GM12891 (cell line): Measurements from ENCODE around the gene TENM4.
"Not testable (repeated sequence)": the region's sequence is repeated elsewhere in the genome, so short reads cannot be mapped to it uniquely, and the experiment has no call there.

Source experiments
- DNase-seq: peaks from one replicate; pipeline ENCODE4 v3.0.0; 2011; ENCODE audit warnings: low spot score; ENCODE audit not compliant: insufficient read length
- FAIRE-seq: peaks from 2 replicates; lab custom pipeline; 2011; peaks lifted over from hg19 to GRCh38; lab: Jason Lieb, UNC
- PAX5 ChIP-seq: IDR thresholded peaks from 2 replicates; pipeline ENCODE4 v1.6.1; 2011; ENCODE audit warnings: low read length, moderate library complexity, mild to moderate bottlenecking; ENCODE audit not compliant: insufficient read depth, severe bottlenecking
- POLR2A ChIP-seq: IDR thresholded peaks from 2 replicates; pipeline ENCODE4 v1.6.1; 2011; ENCODE audit warnings: low read depth, low read length, control low read depth
- POLR2AphosphoS5 ChIP-seq: IDR thresholded peaks from 2 replicates; pipeline ENCODE4 v1.6.1; 2011; ENCODE audit warnings: low read depth, low read length, control low read depth
- POU2F2 ChIP-seq: IDR thresholded peaks from 2 replicates; pipeline ENCODE4 v1.6.1; 2011; ENCODE audit warnings: low read depth, mild to moderate bottlenecking, control low read depth, low read length, moderate library complexity
- SPI1 ChIP-seq: IDR thresholded peaks from 2 replicates; pipeline ENCODE4 v1.6.1; 2011; ENCODE audit warnings: low read depth, low read length, control low read depth
- TAF1 ChIP-seq: IDR thresholded peaks from 2 replicates; pipeline ENCODE4 v1.6.1; 2011; ENCODE audit warnings: low read depth, low read length, control low read depth

The TENM4 gene

DNA sequence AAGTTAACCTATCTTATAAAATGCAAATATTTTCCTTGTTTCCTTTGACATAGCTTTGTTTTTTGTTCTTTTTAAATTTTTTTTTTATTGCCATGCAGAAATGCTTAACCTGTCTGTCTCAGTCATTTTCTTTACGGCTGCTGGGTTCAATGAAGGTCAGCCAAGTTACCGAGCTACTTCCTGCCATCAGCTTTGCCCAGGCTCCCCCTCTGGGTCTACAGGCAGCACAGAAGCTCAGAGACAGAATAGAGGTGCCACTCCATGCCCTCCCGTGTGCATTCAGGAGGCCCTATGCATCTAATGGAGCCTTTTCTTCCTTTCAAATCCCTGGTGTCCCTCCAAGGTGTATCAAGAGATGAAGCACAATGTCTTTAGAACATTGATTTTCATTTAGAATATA lies 455.2 kb downstream of the TENM4 start:
- TF ChIP-seq SPI1 (no peak), POLR2A (no peak), TAF1 (no peak), PAX5 (no peak), POU2F2 (no peak), POLR2AphosphoS5 (no peak)
- DNase-seq (no peak), FAIRE-seq (no peak)

DNA sequence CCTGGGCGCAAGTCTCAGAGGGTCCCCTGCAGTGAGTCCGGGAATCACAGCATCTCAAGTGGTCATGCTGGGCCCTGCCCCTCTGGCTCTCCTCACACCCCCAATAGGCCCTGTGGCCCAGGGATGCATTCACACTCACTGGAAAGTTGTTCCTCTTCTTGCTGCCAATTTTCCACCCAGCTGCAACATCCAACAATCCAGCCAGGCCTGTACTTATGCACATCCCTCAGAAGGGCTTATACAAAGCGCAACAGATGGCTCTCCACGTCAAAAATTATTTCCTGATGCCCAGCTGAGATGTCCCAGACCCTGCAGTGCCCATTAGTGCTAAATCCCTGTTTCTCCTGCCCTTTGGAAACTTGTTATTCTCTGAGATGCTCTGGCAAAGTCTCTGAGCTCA lies 458.4 kb downstream of the TENM4 start:
- no peak for FAIRE-seq
- TF ChIP-seq POU2F2 (no peak), POLR2AphosphoS5 (no peak), TAF1 (no peak), SPI1 (no peak), POLR2A (no peak), PAX5 (no peak)
- no peak for DNase-seq

DNA sequence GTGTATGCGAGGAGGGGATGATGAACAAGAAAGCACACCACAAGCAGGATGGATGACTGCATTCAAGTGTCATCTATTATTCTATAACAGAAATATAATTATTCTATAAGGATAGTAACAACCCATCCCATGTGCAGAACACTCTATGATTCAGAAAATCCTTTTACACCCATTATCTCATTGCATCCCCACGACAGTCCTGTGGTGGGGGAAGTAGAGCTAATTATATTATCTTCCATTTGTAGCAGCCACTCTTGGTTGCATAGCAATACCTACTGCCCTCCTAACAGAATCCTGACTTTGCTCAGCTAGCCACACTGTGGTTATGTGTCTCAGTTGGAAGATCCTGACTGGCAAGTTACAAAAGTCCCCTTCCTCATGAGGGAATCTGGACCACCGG lies 459.7 kb downstream of the TENM4 start:
- DNase-seq = no peak
- no peak for FAIRE-seq

DNA sequence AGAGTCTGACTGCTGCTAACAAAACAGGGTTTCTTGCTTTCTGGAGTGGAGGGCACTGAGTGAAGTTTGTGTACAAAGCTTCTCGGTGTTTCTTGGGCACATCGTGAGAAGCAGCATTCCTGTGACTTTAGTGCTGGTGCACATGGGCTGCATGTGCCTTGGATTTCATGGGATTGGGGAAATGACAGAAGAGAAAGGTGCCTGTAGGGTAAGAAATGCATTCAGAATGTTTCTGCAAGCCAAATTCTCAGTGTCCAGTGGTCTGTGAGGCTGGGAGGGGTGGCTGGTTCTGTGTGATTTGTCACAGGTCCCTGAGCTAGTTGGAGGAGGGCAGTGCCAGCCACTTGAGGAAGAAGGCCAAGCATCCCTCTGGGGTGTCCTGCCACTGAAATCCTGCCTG lies 462.0 kb downstream of the TENM4 start:
- no peak for TF ChIP-seq TAF1
- TF ChIP-seq POLR2AphosphoS5 = no peak
- TF ChIP-seq SPI1 = no peak
- TF ChIP-seq POU2F2 = no peak
- no peak for TF ChIP-seq POLR2A
- no peak for TF ChIP-seq PAX5
- no peak for DNase-seq
- no peak for FAIRE-seq

More for the DNA sequence above, 459.7 kb downstream of the TENM4 start:
- TF ChIP-seq POLR2AphosphoS5 (no peak), SPI1 (no peak), PAX5 (no peak), TAF1 (no peak), POLR2A (no peak), POU2F2 (no peak)

DNA sequence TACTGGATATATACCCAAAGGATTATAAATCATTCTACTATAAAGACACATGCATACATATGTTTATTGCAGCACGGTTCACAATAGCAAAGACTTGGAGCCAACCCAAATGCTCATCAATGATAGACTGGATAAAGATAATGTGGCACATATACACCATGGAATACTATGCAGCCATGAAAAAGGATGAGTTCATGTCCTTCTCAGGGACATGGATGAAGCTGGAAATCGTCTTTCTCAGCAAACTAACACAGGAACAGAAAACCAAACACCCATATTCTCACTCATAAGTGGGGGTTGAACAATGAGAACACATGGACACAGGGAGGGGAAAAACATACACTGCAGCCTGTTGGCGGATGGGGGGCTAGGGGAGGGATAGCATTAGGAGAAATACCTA lies 463.0 kb downstream of the TENM4 start:
- not testable (repeated sequence) for FAIRE-seq, DNase-seq

DNA sequence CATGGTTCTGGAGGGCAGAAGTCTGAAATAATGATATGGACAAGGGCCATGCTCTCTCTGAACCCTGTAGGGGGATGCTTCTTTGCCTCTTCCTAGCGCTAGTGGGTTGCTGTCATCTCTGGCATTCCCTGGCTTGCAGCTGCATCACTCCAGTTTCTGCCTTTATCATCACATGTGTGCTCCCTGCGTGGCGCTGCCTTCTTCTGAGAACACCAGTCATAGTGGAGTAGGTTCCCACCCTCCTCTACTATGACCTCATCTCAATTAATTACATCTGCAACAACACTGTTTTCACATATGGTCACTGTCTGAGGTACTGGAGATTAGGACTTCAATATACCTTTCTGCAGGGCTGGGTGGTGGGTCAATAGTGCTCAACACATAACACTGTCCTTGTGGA lies 463.8 kb downstream of the TENM4 start:
- no peak for DNase-seq
- no peak for FAIRE-seq
- no peak for TF ChIP-seq PAX5
- TF ChIP-seq POLR2AphosphoS5 = no peak
- no peak for TF ChIP-seq SPI1
- TF ChIP-seq POLR2A = no peak
- no peak for TF ChIP-seq POU2F2
- no peak for TF ChIP-seq TAF1

DNA sequence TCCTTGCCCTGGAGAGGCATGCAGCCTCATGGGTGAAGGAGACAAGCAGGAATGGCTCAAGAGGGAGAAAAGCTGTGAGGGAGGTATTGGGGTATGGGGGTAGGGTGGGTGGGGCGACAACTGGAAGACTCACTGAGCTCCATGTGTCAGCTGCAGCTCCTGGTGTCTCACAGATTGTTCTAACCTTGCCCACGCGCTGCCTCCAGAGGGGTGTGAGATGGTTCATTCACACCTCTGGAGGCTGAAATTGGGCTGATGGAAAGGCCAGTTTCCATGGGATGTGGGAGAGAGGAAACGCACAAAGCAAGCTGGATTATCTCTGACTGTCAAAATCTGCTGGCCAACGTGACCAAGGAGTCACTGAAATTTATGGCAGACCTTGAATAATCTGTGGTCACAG lies 465.7 kb downstream of the TENM4 start:
- FAIRE-seq (no peak), DNase-seq (no peak)
- TF ChIP-seq SPI1 = no peak
- TF ChIP-seq POLR2A = no peak
- no peak for TF ChIP-seq POU2F2
- no peak for TF ChIP-seq TAF1
- no peak for TF ChIP-seq POLR2AphosphoS5
- TF ChIP-seq PAX5 = no peak

DNA sequence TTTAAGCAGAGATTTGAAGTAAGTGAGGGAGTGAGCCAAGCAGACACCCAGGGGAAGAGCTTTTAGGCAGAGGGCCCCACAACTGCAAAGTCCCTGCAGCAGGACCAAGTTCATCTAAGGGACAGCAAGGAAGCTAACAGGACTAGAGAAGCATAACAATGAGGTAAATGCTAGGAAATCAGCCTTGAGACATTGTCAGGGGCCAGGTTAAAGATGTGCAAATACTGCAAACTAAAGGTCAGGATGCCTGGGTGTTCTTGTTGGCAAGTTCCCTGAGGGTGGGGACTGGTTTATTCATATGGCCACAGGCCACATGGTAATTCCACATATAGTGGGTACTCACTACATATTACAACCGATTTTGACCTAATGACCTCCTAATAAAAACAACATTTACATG lies 467.0 kb downstream of the TENM4 start:
- no peak for DNase-seq
- FAIRE-seq = no peak
- TF ChIP-seq PAX5 (no peak), POU2F2 (no peak), POLR2A (no peak), POLR2AphosphoS5 (no peak)

DNA sequence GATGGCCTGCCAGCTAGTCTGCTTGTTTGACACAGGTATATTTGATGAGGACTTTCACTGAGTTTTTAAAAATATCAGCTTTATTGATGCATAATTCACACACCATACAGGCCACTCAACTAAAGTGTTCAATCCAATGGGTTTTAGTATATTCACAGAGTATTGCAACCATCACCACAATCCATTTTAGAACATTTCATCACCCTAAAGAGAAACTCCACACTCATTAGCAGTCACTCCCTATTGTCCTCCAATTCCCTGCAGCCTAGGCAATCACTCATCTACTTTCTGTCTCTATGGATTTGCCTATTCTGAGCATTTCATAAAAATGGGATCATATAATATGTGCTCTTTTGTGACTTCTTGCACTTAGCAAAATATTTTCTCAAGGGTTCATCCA lies 468.2 kb downstream of the TENM4 start:
- DNase-seq (no peak), FAIRE-seq (no peak)
- TF ChIP-seq TAF1 (no peak), POU2F2 (no peak), POLR2AphosphoS5 (no peak), PAX5 (no peak), SPI1 (no peak), POLR2A (no peak)

DNA sequence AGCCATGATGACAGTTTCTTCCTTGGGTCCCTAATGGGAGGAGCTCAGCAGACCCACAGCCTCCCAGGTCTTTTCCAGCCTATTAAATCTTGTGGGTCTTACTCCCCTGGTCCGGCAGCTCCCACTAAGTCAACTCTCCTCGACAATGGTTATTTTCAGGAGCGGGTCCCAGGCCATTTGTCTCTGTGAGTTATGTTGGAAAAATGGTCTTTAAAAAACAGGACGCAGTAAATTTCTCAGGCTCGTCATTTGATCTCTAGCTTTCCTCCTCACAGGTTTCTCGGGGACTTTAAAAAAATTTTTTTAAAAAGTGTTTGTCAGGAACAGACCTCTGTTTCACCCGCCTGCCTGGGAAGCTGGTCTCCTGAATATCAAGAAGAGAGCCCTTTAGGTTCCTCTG lies 468.7 kb downstream of the TENM4 start:
- no peak for DNase-seq
- no peak for FAIRE-seq
- TF ChIP-seq POLR2AphosphoS5 = no peak
- no peak for TF ChIP-seq POLR2A
- TF ChIP-seq SPI1 = no peak
- no peak for TF ChIP-seq TAF1
- no peak for TF ChIP-seq POU2F2
